ENCODE data around the gene UNC45B. TPM values are rescaled to one million over a fixed set of nuclear protein-coding genes. Genes with fewer than 3 reads are reported as not detected.
A peak's percentile ranks its signal among the peaks of the same experiment; 100 is the strongest.

Gene UNC45B
- total and polyA plus RNA-seq, 3 donors from 2014 or later, result 0.68 to 2.2 (median 1.1) TPM

DNA sequence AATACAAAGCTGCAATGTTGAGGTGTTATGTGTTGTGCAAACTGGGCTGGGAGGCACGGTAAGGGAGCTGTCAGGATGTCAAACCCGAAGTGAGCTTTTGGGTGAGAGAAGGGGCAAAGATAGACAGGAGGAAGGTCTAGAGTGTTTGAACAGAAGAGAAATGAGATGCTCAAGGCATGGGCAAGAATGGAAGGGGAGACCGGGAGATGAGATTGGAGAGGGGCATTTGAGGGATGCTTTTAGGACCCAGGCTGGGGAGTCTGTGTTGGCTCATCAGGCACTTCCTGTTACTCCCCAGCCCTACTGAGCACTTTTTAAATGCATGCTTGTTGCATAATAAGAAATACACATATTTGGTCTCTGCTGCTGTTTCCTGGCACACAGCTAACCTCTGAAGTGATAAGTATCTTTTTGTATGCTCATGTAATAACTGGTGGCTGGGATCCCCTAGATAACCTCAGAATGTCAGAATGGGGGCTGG is 13.7 kb downstream of the UNC45B start:
- intact Hi-C loops (cut with DNase I; ENCODE audit: low total_unique reads), result no loop called here
- no peak overlapping the region for H3K27ac ChIP-seq
- no peaks in the 10 kb centered on the region for H3K36me3 ChIP-seq (ENCODE audit: low read depth, missing control alignments)
- H3K4me3 ChIP-seq, result no peak overlapping the region
- TF ChIP-seq, protein P1, sequence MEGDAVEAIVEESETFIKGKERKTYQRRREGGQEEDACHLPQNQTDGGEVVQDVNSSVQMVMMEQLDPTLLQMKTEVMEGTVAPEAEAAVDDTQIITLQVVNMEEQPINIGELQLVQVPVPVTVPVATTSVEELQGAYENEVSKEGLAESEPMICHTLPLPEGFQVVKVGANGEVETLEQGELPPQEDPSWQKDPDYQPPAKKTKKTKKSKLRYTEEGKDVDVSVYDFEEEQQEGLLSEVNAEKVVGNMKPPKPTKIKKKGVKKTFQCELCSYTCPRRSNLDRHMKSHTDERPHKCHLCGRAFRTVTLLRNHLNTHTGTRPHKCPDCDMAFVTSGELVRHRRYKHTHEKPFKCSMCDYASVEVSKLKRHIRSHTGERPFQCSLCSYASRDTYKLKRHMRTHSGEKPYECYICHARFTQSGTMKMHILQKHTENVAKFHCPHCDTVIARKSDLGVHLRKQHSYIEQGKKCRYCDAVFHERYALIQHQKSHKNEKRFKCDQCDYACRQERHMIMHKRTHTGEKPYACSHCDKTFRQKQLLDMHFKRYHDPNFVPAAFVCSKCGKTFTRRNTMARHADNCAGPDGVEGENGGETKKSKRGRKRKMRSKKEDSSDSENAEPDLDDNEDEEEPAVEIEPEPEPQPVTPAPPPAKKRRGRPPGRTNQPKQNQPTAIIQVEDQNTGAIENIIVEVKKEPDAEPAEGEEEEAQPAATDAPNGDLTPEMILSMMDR (IDR thresholded peaks at IDR 0.05), result no peak
- no peak for TF ChIP-seq POLR2A (IDR thresholded peaks at IDR 0.05)
- H3K9me3 ChIP-seq, result no peaks in the 10 kb centered on the region
- H3K4me1 ChIP-seq, result no peaks in the 10 kb centered on the region
- 75 to 82% methylated on average over 3 of the region's 3 CpGs for WGBS, 2 donors
- H3K27me3 ChIP-seq, result no peaks in the 10 kb centered on the region
- no peak for DNase-seq

DNA sequence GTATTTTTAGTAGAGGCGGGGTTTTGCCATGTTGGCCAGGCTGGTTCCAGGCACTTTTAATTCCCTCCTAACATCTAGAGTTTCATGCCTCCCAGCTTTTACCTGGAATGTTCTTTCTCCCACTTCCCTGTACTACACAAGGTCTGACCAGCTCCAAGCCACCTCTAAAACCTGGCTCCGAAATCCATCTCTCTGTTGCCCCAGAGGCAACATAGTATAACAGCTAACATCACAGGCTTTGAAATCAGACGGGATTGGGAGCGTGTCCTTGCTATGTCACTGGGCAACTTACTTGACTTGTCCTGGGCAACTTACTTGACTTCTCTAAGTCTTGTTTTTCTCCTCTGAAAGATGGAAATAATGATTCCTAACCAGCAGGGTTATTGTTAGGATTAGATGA is 15.1 kb downstream of the UNC45B start:
- Histone ChIP-seq H3K9me3 (no peaks in the 10 kb centered on the region), H3K36me3 (ENCODE audit: low read depth, missing control alignments) (no peaks in the 10 kb centered on the region), H3K27ac (no peak overlapping the region), H3K4me1 (no peaks in the 10 kb centered on the region), H3K4me3 (no peak overlapping the region), H3K27me3 (no peaks in the 10 kb centered on the region)
- TF ChIP-seq POLR2A (IDR thresholded peaks at IDR 0.05), result no peak
- TF ChIP-seq, protein P1 (IDR thresholded peaks at IDR 0.05), result no peak
- DNase-seq, result no peak
- WGBS, 2 donors, result 80 to 83% methylated on average over 4 of the region's 4 CpGs
- intact Hi-C loops (cut with DNase I; ENCODE audit: low total_unique reads), result no loop called here

DNA sequence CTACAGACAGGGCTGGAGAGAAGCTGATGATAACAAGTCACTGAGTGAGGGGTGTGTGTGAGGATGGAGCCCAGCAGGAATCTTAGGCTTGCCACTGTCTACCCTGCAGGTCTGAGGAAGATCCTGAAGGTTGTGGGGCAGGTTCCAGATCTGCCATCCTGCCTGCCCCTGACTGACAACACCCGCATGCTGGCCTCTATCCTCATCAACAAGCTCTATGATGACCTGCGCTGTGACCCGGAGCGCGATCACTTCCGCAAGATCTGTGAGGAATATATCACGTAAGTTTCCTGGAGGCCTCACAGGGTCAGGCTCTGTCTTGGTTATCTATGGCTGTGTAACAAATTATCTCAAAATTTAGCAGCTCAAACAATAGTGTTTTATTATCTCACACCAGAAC is 16.3 kb downstream of the UNC45B start:
- Histone ChIP-seq H3K36me3 (ENCODE audit: low read depth, missing control alignments) (no peaks in the 10 kb centered on the region), H3K27ac (no peak overlapping the region), H3K9me3 (no peaks in the 10 kb centered on the region), H3K4me3 (no peak overlapping the region), H3K4me1 (no peaks in the 10 kb centered on the region), H3K27me3 (no peaks in the 10 kb centered on the region)
- DNase-seq, result peak; percentile 25
- TF ChIP-seq, protein P1 (IDR thresholded peaks at IDR 0.05), result no peak
- TF ChIP-seq POLR2A (IDR thresholded peaks at IDR 0.05), result no peak
- intact Hi-C loops (cut with DNase I; ENCODE audit: low total_unique reads), result no loop called here
- 88 to 95% methylated on average over 7 of the region's 7 CpGs for WGBS, 2 donors

DNA sequence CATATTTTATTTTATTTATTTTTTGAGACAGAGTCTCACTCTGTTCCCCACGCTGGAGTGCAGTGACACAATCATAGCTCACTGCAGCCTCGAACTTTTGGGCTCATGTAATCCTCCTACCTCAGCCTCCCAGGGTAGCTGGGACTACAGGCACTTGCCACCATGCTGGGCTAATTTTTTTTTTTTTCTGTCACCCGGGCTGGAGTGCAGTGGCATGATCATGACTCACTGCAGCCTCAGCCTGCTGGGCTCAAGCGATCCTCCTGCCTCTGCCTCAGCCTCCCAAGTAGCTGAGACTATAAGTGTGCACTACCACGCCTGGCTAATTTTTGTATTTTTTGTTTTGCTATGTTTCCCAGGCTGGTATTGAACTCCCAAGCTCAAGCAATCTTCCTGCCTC is 17.1 kb downstream of the UNC45B start:
- H3K36me3 ChIP-seq (ENCODE audit: low read depth, missing control alignments), result no peaks in the 10 kb centered on the region
- no peak for DNase-seq
- H3K4me3 ChIP-seq, result no peak overlapping the region
- H3K9me3 ChIP-seq, result no peaks in the 10 kb centered on the region
- no peak overlapping the region for H3K27ac ChIP-seq
- intact Hi-C loops (cut with DNase I; ENCODE audit: low total_unique reads), result no loop called here
- TF ChIP-seq, protein P1 (IDR thresholded peaks at IDR 0.05), result no peak
- TF ChIP-seq POLR2A (IDR thresholded peaks at IDR 0.05), result no peak
- WGBS, 2 donors, result 79 to 80% methylated on average over 5 of the region's 5 CpGs
- no peaks in the 10 kb centered on the region for H3K4me1 ChIP-seq
- no peaks in the 10 kb centered on the region for H3K27me3 ChIP-seq

DNA sequence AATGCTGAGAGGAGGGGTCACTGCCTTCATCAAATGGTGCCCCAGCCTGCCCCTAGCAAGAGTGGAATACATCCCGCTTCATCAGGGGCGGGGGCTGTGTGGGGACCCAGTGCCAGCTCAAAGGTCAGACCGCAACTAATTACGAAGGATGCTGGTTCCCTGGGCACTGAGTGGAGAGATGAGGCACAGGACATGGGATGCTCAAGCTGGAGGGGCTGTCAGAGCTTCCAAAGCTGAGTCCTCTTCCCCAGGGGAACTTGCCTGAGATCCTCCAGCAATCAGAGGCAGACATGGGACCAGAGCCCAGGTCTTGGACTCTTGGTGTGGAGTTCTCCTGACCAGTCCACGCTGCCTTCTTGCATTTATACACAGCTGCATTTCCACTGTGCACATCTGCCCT is 18.9 kb downstream of the UNC45B start:
- TF ChIP-seq, protein P1 (IDR thresholded peaks at IDR 0.05), result no peak
- TF ChIP-seq POLR2A (IDR thresholded peaks at IDR 0.05), result no peak
- 59 to 94% methylated on average over 3 to 5 of the region's 5 CpGs for WGBS, 2 donors
- Histone ChIP-seq H3K4me3 (no peak overlapping the region), H3K27me3 (no peaks in the 10 kb centered on the region), H3K4me1 (no peaks in the 10 kb centered on the region), H3K36me3 (ENCODE audit: low read depth, missing control alignments) (no peaks in the 10 kb centered on the region), H3K27ac (no peak overlapping the region), H3K9me3 (no peaks in the 10 kb centered on the region)
- no peak for DNase-seq
- intact Hi-C loops (cut with DNase I; ENCODE audit: low total_unique reads), result no loop called here

Measured in testis (tissue), 3 donors.